Measurements from ENCODE around the gene PITPNM3.
A peak's percentile ranks its signal among the peaks of the same experiment; 100 is the strongest.
"Not testable (repeated sequence)": the region's sequence is repeated elsewhere in the genome, so short reads cannot be mapped to it uniquely, and the experiment has no call there.

PITPNM3 gene

GRCh38 chr17:6501359-6501758, 55.0 kb downstream of the PITPNM3 start:
- DNase-seq (no peak), ATAC-seq (no peak)

GRCh38 chr17:6498901-6499540, 57.3 kb downstream of the PITPNM3 start:
- DNase-seq (no peak), ATAC-seq (no peak)

GRCh38 chr17:6498356-6498755, 58.0 kb downstream of the PITPNM3 start:
- no peak for DNase-seq

GRCh38 chr17:6497496-6498221, 58.7 kb downstream of the PITPNM3 start:
- DNase-seq (no peak), ATAC-seq (no peak)

More at GRCh38 chr17:6498356-6498755, 58.0 kb downstream of the PITPNM3 start:
- ATAC-seq: no peak

DNA sequence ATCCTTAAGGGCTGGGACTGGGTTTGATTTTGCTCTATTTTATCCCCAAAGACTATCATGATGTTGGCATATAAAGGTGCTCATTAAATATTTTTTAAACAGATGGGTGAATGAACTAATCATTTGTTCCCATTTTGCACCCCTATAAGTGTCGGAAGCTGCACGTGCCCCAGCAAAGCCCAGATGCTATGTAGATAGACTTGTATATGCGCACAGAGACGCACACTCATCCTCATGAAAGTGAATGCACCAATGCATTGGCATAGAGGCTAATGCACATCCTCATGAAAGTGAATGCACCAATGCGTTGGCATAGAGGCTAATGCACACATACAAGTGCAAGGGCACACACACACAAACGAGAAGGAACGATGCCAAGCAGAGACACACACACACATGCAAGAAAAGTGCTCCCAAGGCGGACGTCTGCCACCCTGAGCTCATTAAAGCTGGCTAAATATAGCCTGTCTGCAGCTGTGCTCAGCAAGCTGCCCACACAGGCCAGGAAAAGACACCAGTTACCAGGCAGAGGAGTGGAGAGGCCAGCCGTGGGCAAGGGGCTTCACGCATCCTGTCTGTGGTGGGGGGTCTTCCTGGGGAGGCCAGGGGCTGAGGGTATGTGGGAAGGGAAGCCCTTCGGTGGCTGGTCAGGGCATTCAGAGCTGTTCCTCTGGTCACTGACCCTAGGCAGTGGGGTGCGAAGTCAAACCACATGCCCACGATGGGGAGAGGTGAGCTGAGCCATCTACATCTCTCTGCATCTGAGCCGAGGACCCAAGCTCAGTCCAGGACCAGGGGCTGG, 59.5 kb downstream of the PITPNM3 start:
- ATAC-seq: no peak
- no peak for DNase-seq

DNA sequence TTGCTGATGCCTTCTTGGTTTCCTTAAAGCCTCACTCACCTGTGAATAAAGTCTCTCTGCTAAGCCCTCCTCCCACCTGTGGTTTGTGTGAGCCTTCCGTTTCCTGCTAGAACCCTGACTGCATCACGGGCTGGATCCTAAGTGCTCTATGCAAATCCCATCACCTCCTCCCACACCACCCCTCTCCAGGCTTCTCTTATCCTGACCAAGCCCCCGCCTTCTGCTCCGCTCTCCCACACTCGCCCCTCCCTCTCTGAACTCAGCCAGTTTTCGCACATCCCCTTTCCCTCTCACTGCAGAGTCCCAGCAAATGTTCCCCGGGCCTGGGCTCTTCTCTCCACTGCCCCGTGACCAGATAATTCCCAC, 60.3 kb downstream of the PITPNM3 start:
- DNase-seq (peak; percentile 14), ATAC-seq (peak; percentile 41)

GRCh38 chr17:6495450-6496115, 60.8 kb downstream of the PITPNM3 start:
- no peak for DNase-seq
- ATAC-seq: peak; percentile 17

- ATAC-seq (no peak), DNase-seq (no peak)
Observed at GRCh38 chr17:6494239-6494941, 62.0 kb downstream of the PITPNM3 start.

DNA sequence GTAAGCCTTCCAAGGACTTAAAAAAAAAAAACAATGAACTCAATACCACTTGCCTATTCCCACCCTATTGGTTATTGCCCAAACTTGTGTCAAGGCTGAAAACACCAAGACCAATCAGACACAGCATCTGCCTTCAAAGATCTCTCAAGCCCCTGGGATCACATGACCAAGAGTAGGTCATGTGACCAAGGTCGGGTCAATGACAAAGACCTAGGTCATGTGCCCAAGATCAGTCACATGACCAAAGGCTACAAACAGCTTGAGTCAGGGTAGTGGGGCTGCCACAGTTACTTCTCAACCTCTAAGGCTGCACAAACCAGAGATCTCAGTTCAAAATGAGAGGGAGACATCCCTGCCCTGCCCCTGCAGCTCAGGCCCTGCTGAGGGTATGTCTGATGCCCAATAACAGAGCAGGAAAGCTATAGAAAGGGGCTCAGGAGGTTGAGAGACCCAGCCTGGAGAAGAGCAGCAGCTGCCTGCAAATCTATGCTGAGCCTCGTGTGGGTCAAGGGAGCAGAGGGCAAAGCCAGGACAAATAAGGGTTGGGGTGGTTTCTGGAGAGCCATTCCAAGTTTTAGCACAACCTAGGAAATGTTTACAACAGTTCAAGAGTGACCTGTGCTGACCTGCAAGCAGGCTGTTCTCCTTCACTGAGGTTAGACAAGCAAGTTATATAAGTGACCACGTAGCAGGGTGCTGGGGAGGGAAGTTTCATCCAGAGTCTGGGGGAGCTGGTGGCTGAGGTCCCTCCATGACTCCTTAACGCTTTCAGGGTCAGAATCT, 63.3 kb downstream of the PITPNM3 start:
- ATAC-seq (no peak), DNase-seq (no peak)

- ATAC-seq: no peak
- no peak for DNase-seq
Observed at GRCh38 chr17:6491071-6491700, 65.2 kb downstream of the PITPNM3 start.

DNA sequence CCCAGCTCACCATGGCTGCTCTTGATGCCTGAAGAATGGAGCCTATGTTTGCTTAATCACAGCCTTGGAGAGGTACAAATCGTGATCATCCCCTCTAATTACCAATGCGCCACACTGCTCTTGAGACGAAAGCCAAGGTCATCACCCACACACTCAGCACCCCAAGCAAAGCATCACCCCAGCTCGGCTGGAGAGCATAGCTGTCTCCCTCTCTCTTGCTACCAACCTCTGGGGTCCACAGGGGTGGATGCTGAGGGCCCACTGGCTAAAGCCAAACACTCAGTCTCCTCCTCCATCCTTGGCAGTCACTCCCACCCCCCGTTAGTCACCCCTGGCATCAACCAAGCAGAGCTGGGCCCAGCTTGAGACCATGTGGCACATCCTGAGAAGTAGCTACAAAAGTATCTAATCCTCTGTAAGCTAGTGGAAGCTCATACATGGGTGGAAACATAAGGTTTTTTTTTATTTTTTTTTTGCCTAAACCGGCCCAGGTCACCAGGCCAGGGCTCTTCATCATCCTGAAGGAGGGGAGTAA, 67.3 kb downstream of the PITPNM3 start:
- DNase-seq (no peak), ATAC-seq (no peak)

DNA sequence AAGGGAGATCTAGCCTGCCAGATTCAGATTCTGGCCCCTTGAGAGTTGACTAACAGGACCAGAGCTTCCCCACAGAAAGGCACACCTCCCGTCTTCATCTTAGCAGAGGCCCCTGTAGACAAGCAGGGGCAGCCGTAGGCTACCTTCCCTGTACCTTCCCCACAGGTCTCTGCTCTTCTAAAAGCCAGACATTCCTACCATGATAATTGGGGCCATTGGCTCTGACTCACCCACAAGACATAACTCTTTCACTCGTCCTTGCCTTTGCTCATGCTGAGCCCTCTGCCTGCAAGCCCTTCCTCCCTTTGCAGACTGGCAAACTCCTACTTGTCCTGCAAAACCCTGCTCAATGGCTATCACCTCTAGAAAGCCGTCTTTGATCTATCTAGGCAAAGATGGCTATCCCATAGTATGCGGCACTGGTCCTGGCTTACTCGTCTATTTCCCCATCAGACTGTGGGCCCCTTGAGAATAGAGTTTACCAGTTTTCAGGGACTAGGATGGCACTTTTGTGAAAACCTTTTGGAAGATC, 68.3 kb downstream of the PITPNM3 start:
- DNase-seq: no peak
- ATAC-seq: no peak

- DNase-seq: no peak
Observed at GRCh38 chr17:6487251-6488007, 68.9 kb downstream of the PITPNM3 start.

GRCh38 chr17:6485646-6486412, 70.5 kb downstream of the PITPNM3 start:
- DNase-seq (no peak), ATAC-seq (no peak)

More at GRCh38 chr17:6487251-6488007, 68.9 kb downstream of the PITPNM3 start:
- ATAC-seq: no peak

GRCh38 chr17:6483507-6483906, 72.8 kb downstream of the PITPNM3 start:
- no peak for DNase-seq
- ATAC-seq: no peak

GRCh38 chr17:6482796-6483195, 73.6 kb downstream of the PITPNM3 start:
- DNase-seq: not testable (repeated sequence)

GRCh38 chr17:6482105-6482455, 74.3 kb downstream of the PITPNM3 start:
- ATAC-seq (no peak), DNase-seq (no peak)

More at GRCh38 chr17:6482796-6483195, 73.6 kb downstream of the PITPNM3 start:
- not testable (repeated sequence) for ATAC-seq

DNA sequence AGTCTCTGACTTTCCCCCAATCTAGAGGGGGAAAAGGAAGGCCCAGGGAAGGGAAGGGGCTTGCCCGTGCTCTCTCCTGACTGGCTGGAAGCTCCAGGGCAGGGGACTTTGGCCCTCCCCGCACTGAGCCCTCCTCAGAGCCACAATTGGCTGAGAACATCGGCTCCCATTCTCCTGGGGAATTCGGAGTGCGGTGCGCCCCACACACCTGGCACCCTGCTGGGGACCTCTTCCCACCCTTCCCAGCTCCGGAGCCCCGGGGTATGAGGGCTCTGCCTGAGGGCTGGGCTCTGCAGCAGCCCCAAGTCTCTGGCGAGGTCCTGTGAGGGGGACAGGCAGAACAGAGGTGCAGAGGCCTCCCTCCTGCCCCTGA, 76.1 kb downstream of the PITPNM3 start:
- DNase-seq: no peak
- ATAC-seq: no peak

Measured in stimulated activated naive CD8-positive, alpha-beta T cell treated with anti-CD3 and anti-CD28 coated beads, Interleukin-15, Interleukin-2, amounts not matched to agents 100 U/mL and 50 U/mL, for 24 hours (primary cell).